ENCODE data around the gene PXDN.

PXDN gene

GRCh38 chr2:1601471-1602277 lies 142.6 kb downstream of the PXDN start:
- no peak for DNase-seq

- no peak for DNase-seq
These were observed 143.3 kb downstream of the PXDN start for GRCh38 chr2:1601067-1601412.

- no peak for DNase-seq
These were observed 143.9 kb downstream of the PXDN start for GRCh38 chr2:1600191-1601066.

- no peak for DNase-seq
These were observed 144.8 kb downstream of the PXDN start for GRCh38 chr2:1599301-1600085.

GRCh38 chr2:1598800-1599199 lies 145.5 kb downstream of the PXDN start:
- no peak for DNase-seq

- DNase-seq = no peak
These were observed 146.1 kb downstream of the PXDN start for GRCh38 chr2:1598041-1598710.

- no peak for DNase-seq
These were observed 149.0 kb downstream of the PXDN start for GRCh38 chr2:1595274-1595673.

- no peak for DNase-seq
These were observed 149.7 kb downstream of the PXDN start for GRCh38 chr2:1594373-1595171.

GRCh38 chr2:1594123-1594372 lies 150.3 kb downstream of the PXDN start:
- DNase-seq = no peak

GRCh38 chr2:1593371-1594122 lies 150.8 kb downstream of the PXDN start:
- peak in 2 of 56 donors; percentile 10 to 27 for DNase-seq

GRCh38 chr2:1591978-1592907 lies 152.1 kb downstream of the PXDN start:
- DNase-seq = peak in 8 of 56 donors; percentile 3 to 38 (median 15)

GRCh38 chr2:1591461-1591770 lies 152.9 kb downstream of the PXDN start:
- DNase-seq = no peak

- DNase-seq = no peak
These were observed 153.5 kb downstream of the PXDN start for GRCh38 chr2:1590596-1591460.

- DNase-seq = no peak
These were observed 155.2 kb downstream of the PXDN start for GRCh38 chr2:1588978-1589621.

GRCh38 chr2:1588051-1588977 lies 156.0 kb downstream of the PXDN start:
- no peak for DNase-seq
